ENCODE results near the gene ZSWIM9.
"Not testable (repeated sequence)": the region's sequence is repeated elsewhere in the genome, so short reads cannot be mapped to it uniquely, and the experiment has no call there.

ZSWIM9 gene

GRCh38 chr19:48218997-48219396 is 48.5 kb downstream of the ZSWIM9 start:
- FAIRE-seq, result no peak

GRCh38 chr19:48220784-48221183 is 50.3 kb downstream of the ZSWIM9 start:
- FAIRE-seq, result not testable (repeated sequence)

GRCh38 chr19:48221628-48222027 is 51.1 kb downstream of the ZSWIM9 start:
- no peak for FAIRE-seq

GRCh38 chr19:48230555-48231129 is 60.2 kb downstream of the ZSWIM9 start:
- FAIRE-seq, result no peak

- no peak for FAIRE-seq
Measured at GRCh38 chr19:48237057-48237456, 66.6 kb downstream of the ZSWIM9 start.

GRCh38 chr19:48239120-48239519 is 68.6 kb downstream of the ZSWIM9 start:
- no peak for FAIRE-seq

- FAIRE-seq, result no peak
Measured at GRCh38 chr19:48239582-48240141, 69.2 kb downstream of the ZSWIM9 start.

GRCh38 chr19:48241771-48242170 is 71.3 kb downstream of the ZSWIM9 start:
- not testable (repeated sequence) for FAIRE-seq

- no peak for FAIRE-seq
Measured at GRCh38 chr19:48244281-48244680, 73.8 kb downstream of the ZSWIM9 start.

GRCh38 chr19:48246101-48246500 is 75.6 kb downstream of the ZSWIM9 start:
- FAIRE-seq, result no peak

- FAIRE-seq, result peak; percentile 69
Measured at GRCh38 chr19:48247212-48247611, 76.7 kb downstream of the ZSWIM9 start.

All from endometrium (tissue), 2 donors.